HG02798 (cell line): ENCODE results near the gene SLC7A6OS.

Experiments used
- ATAC-seq: cut with Tn5 transposase; IDR thresholded peaks from one replicate; pipeline ENCODE4 v1.9.1; 2021; ENCODE audit warnings: mild to moderate bottlenecking; ENCODE audit not compliant: unreplicated experiment, poor library complexity

The SLC7A6OS gene

DNA sequence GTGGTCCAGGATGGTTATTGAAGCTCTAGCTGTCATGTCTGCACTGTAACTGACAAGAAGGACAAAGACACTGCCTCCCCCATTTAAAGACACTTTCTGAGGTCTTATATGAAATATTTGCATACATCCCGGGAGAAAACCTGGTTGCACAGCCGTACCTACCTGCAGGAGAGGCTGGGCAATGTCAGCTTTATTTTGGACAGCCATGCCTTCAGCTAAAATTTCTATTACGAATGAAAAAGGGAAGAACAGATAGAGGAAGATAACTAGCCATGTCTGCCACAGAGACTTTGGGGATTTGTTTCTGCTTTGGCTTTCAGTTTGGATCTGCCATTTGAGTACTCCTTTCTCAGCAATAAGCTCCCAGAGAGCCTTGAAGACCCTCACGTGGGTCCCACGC lies 27.4 kb downstream of the SLC7A6OS start:
- no peak for ATAC-seq

DNA sequence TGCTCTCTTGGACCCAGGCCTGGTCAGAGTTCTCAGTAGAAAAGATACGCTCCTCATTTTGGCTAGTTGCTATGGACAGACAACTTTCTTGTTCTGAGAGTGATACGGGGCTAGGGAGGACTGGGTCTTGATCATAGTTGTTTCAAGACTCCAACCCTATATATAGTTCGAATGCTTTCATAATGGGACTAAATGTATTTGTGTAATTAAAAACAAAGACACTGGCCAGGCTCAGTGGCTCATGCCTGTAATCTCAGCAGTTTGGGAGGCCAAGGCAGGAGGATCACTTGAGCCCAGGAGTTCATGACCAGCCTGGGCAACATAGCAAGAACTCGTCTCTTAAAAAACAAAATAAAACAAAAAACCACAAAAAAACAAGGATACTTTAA lies 28.7 kb downstream of the SLC7A6OS start:
- ATAC-seq = no peak

DNA sequence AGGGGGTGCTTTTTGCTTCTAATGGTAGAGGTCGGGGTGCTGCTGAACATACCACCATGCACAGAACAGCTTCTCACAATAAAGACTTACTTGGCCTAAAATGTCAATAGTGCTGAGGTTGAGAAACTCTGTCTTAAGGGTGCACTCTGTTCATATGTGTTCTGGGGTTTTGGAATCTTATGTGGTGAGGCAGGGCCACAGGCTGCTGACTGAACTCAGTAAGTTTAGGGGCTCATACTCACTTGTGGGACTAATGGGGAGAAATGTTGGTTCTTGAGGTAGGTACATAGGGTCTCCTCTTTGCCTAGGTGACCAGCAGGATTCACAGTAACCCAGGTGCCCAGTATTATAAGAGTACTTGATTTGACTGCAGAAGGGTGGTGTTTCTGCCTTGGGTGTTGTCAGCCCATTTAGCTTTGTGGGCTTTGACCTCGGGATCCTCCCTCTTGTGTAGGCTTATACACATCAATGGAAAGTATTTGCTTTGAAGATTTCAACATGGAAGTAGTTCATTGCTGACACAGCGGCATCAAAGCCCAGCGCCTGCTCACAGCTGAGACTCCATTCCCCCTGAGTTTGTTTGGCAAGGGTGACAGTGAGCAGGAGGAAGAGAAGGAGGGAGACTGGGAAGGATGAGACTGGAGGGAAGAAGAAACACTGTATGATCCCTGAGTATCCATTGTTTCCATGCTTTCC lies 29.2 kb downstream of the SLC7A6OS start:
- no peak for ATAC-seq

DNA sequence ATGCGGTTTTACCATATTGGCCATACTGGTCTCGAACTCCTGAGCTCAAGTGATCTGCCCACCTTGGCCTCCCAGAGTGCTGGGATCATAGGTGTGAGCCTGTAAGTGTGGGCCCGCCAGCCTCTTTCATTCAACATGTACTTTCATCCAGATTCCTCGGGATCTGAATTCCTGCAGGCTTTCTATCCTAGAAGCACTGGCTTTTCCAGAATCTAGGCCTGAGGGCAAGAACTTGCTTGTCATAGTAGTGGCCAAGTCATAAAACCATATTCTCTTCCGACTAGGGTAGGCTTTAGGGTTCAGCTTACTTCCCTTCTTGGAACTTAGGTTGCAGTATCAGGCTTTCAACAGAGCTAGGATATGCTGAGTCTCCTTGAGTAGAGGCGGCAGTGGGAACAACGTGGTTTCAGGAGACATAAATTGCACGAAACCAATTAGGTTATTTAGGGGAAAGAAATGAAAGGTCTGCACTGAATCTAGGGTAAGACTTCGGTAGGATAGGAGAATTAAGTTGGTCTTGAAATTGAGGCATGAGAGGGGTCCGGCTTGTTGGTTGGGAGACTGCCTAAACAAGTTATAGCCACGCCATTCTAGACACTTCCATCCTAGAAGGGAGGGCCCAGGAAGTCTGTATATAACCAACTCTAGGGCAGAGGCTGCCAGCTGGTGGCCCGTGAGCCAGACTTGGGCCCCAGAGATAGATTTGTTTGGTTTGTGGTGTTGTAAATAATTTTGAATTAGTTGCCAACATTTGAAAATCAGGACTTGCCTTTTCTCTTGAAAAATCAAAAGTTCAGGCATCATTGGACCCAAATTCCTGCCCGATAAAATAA lies 30.8 kb downstream of the SLC7A6OS start:
- no peak for ATAC-seq

DNA sequence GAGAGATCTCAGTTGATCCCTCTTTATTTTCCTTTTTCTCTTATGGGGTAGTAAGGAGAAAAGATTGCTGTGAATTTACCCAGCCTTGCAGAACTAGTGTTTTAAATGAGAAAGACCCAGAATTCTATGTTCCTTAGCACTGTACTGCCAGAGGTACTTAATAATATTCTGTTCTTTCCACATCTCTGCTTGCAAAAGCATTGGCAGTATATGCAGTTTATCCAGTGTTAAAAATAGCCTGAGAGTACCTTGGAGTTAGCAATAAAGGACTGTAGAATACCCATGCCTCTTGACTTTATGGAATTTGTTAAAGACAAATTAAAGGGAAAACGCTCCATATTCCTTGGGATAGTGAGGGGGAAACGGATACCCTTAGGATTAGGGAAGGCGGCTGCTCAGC lies 34.5 kb downstream of the SLC7A6OS start:
- ATAC-seq = no peak

DNA sequence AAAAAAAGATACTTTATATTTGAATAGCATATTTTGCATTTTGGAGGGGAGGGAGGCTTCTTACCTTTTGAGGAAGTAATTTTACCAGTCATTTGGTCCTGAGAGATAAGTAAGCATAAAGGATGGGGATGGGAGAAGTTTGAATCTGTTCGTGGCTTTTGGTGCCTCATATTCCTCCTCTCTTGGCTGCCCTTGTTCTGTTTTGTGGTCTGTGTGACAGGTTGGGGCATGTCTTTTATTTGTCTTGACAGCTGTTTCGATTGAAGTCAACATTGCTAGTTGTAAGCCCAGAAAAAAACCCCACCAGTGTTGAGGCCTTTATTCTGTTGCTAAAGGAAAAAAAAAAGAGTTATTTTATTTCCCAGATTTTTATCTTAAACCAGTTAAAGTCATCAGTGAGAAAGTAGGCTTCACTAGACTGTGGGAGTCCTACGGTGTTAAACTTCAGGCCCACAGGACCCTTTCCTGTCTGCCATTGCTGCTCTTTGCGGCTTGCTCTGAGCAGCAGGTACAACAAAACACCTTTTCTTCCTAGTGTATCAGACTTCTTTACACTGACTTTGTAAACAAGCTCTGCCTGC lies 35.0 kb downstream of the SLC7A6OS start:
- peak; percentile 84 for ATAC-seq

DNA sequence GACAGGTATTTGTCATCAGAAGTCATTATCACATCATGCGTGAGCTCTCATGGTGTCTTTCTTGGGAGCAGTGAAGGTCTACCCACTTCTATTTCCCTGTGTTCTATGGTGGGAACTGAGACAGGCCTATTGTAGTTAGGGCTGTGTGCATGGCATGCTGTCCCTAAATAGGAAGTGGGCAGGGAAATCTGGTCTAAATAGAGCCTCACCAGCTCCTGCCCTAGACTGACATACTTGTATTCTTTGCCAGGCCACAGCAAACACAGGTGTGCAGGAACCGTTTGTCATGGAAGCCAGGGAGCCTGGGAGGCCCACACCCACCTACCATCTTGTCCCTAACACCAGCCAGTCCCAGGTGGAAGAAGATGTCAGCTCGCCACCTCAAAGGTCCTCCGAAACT lies 36.3 kb downstream of the SLC7A6OS start:
- ATAC-seq = no peak

DNA sequence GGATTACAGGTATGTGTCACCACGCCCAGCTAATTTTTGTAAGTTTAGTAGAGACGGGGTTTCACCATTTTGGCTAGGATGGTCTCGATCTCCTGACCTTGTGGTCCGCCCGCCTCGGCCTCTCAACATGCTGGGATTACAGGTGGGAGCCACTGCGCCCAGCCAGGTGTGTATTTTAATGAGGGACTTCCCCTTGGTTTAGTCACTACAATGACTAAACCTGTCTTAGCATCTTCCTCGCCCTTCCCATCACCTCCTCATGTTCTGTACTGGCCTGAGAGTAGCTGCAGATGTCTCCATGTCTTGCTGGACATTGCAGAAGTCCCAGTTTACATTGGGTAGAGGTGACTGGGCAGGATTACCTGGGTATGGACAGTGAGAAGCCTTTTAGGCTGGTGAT lies 36.9 kb downstream of the SLC7A6OS start:
- no peak for ATAC-seq

DNA sequence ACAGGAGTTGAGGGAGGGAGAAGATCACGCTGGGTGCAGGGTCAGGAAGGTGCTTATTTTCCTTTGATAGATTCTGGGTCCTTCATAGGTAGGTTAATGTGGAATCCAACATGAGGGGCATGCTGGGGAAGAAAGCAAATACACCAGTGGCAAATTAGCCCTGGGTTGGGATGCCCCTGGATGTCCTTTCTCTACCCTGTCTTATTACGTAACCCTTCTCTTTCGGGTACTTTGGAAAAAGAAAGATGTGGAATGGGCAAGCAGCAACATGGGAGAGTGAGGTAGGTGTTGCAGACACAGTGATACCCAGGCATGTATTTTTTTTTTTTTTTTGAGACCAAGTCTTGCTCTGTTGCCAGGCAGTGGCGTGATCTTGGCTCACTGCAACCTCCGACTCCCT lies 37.3 kb downstream of the SLC7A6OS start:
- no peak for ATAC-seq

DNA sequence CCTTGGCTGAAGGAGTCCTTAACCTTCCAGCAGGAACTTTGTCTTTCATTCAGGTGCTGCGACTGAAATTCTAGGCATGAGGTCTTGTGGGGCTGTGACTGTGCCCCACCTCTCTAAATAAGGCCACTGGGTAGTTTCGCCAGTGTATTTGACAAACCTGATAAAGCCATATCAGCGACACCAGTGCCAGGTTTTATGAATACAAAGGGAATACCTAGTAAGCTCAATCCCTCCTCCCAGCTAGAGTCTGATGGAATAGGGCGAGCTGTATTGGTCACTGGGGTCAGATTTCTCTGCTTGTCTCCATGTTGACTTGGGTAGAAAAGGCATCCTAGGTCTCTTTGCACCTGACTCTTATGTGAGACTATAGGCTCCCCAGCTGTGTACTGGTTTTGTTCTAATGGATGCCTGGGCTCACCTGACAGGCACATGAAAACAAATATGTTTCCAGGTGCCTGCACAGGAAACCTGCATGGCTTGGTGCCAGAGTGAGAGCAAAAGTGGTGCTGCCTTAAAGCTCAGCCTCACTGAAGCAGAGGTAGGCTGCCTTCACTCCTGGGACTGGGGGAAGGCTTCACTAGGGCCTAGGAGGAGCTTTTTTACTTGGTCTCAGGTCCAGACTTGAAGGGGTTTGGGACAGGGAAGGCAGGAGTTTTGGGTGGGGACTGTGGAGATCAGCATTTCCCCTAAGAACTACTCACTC lies 38.1 kb downstream of the SLC7A6OS start:
- ATAC-seq = no peak

DNA sequence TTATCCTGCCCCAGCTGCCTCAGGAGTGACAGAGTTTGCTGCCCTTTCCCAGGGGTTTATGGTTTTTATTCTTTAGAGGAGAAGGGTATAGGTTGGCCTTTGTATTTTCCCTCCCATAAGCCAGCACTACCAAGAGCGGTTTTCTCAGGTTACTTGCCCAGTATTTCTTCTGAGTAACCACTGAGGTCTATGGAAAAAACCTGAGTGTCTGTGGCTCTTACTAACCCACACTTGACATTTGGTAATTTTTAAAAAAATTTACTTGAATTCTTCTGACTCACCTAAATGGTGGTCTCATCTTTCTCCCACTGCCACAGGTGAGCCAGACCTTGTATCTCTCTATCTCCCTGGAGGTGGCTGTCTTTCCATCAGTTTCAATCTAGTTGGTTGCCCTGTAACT lies 40.4 kb downstream of the SLC7A6OS start:
- no peak for ATAC-seq

DNA sequence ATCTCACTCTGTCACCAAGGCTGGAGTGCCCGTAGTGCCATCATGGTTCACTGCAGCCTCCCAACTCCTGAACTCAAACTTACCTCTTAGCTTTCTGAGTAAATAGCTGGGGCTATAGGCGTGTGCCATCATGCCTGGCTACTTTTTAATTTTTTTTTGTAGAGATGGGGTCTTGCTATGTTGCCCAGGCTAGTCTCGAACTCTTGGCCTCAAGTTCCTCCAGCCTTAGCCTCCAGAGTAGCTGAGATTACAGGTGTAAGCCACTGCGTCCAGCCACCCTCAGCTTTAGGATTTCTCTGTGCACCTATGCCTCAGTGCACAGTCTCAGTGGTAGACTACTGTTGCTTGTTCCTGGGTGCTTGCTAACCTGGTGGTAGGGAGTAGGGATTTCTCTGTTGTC lies 41.0 kb downstream of the SLC7A6OS start:
- ATAC-seq = no peak

DNA sequence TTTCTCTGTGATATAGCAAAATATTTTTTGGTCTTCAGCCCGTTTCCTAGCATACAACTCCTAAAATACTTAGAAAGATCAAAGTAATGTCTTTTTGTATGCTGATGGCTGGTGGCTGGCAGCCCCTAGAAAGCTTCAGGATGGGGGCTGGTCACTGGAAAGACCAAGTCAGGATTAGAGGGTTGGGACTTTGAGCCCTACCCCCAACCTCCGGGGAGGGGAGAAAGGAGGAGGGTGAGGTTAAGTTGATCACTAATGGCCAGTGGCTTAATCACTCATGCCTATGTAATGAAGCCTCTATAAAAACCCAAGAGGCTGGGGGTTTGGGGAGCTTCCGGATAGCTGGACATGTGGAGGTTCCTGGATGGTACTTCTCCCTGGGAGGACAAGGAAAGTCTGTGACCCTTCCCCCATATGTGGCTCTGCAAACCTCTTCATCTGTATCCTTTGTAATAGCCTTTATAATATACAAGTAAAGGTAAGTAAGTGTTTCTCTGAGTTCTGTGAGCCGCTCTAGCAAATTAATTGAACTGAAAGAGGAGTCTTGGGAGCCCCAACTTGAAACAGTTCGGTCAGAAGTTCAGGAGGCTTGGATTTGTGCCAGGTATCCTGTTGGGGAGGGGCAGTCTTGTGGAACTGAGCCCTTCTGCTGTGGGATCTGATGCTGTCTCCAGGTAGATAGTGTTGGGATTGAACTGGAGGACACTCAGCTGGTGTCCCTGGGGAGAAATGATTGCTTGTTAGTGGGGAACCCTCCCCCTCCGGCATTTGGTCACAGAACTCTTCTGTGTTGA lies 42.9 kb downstream of the SLC7A6OS start:
- ATAC-seq = no peak

DNA sequence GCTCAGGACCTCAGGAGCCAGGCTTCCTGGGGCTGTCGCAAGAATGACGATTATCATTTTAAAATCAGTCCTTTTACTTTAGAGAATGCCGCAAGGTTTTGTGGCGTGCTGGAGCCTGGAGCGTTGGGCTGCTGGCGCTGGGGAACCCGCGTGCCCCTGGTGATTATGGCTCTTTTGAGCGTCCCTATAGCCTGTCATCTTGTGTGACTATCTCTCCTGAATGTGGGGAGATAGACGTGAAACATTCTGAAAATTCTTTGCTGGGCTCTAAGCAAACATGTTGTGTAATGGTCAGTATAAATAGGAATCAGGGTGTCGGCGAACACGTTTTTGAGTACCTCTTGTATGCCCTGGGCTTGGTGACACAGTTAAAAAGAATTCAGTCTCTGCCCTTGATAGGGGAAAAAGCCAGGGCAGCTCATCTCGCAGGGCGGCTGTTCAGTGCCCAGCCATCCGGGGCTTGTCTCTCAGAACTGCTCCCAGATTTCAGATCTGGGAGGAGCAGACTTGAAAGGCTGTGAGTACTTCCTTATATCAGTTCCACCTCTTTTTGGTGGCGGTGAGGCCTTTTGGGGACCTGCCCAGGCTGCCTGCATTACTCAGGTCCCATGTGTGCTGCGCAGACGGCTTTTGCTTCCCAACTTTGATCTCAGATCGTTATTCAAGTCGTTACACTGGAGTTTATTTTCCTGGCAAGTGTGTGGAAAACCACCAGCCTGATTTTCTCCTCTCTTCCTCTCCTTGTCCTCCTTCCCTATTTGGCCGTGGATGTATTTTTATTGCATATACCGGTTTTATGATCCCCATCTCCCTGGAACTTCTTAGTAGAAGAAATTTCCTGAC lies 45.4 kb downstream of the SLC7A6OS start:
- no peak for ATAC-seq

DNA sequence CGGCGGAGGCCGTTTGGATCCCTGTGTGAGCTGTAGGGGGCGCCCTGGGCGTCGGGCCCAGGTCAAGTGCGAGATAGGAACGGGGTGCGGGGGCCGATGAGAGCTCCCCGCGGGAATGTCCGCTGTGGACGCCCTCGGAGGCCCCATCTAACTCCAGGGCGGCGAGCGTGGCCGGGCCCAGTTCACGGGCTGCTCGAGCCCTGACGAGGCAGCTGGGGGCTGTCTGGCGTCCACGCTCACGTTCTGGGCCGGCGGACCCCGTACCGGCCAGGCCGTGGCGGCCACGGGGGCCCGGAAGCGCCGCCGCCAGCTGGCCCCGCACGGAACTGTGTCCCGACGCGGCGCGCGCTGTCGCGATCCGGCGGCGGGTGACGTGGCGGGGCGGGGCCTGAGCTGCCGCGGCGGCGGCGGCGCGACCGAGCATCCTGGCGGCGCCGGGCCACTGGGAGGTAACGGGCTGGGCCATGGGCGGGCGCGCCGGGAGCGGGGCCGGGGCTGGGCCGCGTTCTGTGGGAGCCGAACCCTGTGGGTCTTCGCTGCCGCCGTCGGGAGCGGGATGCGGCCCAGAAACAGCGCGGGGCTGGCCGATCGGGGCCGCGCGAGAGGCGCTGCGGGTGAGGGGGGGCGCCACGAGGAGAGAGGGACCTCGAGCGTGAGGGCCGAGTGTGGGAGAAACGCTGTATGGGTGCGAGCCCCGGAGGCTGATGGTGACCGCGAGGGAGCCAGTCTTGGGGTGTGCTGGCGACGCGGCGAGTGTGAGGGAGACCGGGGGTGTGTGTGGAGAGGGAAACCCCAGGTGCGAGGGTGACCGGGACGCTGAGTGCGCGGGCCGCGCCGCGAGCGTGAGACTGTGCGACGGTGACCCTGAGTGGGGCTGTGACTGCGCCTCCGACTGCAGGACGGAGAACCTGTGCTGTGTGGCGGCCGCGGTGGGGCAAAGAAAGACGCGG lies 46.3 kb downstream of the SLC7A6OS start, which contains the start of gene SLC7A6:
SLC7A6 (plus strand) TSS at position 399 of the 950 bp plus-strand sequence. CDS start 10,201 bp downstream, outside the sequence.
- ATAC-seq = peak; percentile 73

DNA sequence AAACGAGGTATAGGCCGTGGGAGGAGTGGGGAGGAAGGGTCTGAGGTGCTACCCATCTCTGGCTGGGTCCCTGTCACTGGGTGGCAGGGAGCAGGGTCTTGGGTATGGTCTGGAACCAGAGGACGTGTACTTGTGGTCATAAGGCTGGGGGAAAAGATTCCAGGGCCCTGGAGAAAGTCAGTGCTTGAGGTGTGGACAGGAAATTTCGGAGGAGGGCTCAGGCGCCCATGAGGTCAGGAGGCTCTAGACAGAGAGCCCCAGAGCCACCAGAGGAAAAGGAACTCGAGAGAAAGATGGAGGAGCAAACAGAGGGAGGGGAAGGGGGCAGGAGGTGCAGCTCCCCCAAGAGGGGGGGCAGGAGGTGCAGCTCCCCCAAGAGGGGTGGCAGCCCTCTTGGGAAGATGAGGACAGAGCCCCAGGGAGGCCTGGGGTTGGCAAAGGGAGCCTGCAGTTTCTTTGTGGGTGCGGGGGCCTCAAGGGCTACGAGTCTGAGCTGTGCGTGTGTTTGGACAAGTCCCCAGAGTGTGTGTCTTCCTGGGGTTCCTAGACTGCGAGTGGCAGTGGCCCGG lies 47.1 kb downstream of the SLC7A6OS start:
- ATAC-seq = no peak

DNA sequence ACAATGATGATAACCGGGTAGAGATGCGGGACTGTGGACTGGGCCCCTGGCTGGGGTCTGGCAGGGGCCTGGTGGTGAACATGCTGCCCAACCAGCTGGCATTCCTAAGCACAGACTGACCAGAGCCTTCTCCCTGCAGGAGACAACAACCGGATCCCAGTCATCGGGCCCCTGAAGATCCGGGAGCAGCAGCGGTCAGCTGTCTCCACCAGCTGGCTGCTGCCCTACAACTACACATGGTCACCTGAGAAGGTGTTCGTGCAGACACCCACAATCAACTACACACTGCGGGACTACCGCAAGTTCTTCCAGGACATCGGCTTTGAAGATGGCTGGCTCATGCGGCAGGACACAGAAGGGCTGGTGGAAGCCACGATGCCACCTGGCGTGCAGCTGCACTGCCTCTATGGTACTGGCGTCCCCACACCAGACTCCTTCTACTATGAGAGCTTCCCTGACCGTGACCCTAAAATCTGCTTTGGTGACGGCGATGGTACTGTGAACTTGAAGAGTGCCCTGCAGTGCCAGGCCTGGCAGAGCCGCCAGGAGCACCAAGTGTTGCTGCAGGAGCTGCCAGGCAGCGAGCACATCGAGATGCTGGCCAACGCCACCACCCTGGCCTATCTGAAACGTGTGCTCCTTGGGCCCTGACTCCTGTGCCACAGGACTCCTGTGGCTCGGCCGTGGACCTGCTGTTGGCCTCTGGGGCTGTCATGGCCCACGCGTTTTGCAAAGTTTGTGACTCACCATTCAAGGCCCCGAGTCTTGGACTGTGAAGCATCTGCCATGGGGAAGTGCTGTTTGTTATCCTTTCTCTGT lies 51.5 kb downstream of the SLC7A6OS start:
- ATAC-seq = no peak
